HG02610 (cell line): ENCODE measurements around the gene KCTD7.
"Not testable (repeated sequence)": the region's sequence is repeated elsewhere in the genome, so short reads cannot be mapped to it uniquely, and the experiment has no call there.

Source experiments
- ATAC-seq: cut with Tn5 transposase; IDR thresholded peaks from one replicate; pipeline ENCODE4 v1.9.1; 2021; ENCODE audit warnings: mild to moderate bottlenecking, moderate library complexity; ENCODE audit not compliant: unreplicated experiment

The KCTD7 gene

DNA sequence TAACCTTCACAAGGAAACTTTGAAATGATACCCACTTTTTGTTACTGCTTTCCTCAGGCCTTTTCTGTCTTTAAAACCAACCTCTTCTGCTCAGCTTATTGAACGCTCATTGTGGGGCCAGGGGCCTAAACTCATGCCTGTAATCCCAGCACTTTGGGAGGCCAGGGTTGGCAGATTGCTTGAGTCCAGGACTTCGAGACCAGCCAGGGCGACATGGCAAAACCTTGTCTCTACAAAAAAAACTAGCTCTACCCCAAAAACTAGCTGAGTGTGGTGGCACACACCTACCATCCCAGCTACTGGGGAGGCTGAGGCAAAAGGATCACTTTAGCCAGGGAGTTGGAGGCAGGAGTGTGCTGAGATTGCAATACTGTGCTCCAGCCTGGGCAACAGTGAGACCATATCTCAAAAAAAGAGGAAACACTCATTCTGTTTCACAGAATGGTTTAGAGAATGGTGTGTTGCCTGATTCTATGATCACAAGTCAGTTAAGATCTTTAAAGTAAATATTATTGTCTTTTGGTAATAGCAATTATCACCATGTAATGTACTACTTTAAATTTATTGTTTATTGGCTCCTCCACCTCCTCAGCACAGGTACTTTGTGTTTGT lies 51.1 kb downstream of the KCTD7 start:
- no peak for ATAC-seq

DNA sequence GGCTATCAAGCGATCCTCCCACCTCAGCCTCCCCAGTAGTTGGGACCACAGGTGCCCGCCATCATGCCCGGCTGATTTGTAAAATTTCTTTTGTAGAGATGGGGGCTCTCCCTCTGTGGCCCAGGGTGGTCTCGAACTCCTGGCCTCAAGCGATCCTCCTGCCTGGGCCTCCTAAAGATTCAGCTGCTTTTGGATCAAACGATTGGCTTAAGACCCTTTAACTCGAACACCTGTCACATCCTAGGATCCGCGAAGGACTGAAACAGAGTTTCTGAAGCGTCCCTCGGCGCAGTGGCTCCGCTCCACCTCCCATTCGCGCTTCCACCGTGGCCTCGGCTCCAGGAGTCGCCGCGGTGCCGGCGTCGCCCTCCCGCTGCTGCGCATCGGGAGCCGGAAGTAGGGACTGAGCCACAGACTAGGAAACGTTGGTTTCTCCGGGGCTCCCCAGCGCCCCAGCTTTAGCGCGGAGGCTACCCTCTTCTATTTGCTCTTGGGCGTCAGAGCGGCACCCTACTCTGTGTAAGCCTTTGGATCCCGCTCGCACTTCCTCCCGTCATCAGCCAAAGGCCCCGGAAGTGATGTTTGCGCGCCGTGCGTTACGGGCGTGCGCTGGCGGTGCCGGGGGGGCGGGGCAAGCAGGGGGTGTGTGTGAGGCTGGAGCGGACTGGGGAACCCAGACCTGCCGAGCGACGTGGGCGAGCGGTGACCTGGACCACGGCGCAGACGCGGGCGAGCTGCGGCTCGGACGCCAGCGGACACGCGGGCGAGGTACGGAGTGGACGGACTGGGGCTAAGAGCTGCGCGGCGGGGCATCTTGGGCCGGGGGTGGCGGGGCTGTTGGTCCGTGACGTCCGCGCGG lies 53.0 kb downstream of the KCTD7 start:
- ATAC-seq, result peak; percentile 98

DNA sequence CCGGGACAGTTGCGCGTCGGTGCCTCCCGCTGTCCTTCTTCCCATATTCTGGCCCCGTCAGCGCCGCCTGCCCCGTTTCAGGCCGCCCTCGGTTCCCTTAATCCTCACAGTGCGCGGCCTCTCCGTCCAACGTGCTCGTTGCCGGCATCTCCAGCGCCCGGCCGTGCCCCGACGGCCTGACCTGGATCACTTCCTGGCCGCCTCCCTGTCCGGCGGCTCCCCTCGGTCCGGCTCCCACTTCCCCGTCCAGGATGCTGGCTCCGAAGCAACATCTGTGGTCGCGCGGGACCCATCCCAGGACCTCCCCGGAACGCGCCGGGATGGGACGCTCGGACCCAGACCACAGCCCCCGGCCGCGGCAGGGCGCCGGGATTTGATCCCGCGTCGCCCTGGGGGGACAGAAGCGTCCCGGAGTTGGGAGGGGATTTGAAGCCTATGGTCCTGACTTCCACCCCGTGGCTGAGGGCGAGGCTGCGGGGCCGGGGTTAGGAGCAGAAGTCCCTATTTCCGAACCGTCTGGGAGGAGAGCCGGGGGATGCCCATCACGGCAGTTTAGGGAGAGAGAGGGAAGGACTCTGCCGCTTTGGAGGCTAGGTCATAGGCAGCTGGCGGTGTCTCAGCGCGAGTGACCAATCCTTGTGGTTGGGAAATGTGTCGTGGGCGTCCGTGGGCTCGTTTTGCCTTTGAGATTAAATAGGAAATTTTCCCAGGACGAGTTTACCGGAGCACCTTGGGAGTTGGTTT lies 53.8 kb downstream of the KCTD7 start:
- peak; percentile 22 for ATAC-seq

DNA sequence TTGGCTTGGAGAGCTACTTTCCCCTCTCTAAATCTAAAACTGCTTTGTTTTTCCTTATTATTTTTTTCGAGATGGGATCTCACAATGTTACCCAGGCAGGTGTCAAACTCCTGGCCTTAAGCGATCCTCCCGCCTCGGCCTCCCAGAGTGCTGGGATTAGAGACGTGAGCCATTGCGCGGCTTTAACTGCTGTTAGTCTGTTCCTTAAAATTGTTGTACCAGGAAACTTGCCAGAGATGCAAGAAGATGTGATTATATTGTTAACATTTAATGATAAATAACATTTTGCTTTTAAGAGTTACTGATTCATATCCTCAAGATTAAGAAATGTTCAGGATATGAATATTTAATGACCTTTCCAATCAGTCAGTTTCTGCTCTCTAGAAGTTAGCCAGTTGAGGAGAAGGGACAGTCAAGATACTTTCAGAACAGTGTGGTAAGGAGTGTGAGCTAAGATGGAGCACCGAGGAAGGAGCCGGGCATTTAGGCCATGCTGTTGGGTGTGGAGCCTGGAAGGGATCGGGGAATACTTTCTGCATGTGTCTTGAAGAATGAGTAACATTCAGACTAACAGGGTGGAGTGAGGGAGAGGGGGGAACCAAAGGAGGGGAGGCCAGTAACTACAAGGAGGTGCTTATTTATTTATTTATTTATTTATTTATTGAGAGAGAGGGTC lies 54.6 kb downstream of the KCTD7 start:
- not testable (repeated sequence) for ATAC-seq

DNA sequence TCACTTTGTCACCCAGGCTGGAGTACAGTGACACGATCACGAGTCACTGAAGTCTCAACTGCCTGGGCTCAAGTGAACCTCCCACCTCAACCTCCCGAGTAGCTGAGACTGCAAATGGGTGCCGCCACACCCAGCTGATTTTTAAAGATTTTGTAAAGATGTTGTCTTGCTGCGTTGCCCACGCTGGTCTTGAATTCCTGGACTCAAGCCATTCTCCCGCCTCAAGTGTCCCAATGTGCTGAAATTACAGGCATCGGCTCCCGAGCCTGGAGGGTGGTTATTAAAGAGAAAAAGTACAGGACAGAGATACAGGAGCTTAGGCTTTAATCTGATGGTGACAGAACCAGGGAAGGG lies 55.1 kb downstream of the KCTD7 start:
- no peak for ATAC-seq

DNA sequence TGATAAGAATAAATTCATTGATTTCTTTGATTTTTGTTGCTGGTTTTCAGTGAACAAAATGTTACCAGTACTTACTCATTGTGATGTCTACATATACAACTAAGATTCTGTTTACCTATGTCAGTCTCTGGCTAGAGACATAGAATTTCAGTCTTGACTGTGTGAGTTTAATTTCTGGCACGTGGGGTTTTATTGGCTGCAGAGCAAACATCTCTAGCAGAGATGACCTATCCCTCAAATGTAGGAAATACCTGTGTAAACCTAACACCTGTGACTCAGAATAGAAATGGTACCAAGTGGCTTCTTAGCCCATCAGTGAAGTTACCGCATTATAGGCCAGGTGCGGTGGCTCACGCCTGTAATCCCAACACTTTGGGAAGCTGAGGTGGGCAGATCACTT lies 57.0 kb downstream of the KCTD7 start:
- not testable (repeated sequence) for ATAC-seq

DNA sequence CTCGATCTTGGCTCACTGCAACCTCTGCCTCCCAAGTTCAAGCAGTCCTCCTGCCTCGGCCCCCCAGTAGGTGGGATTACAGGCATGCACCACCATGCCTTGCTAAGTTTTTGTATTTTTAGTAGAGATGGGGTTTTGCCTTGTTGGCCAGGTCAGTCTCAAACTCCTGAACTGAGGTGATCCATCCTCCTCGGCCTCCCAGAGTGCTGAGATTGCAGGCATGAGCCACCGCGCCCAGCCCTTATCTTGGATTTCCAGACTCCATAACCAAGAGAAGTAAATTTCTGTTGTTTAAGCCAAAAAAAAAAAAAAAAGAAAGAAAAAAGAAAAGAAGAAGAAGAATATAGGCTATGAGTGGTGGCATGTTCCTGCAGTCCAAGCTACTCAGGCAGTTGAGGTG lies 58.5 kb downstream of the KCTD7 start:
- ATAC-seq, result no peak

DNA sequence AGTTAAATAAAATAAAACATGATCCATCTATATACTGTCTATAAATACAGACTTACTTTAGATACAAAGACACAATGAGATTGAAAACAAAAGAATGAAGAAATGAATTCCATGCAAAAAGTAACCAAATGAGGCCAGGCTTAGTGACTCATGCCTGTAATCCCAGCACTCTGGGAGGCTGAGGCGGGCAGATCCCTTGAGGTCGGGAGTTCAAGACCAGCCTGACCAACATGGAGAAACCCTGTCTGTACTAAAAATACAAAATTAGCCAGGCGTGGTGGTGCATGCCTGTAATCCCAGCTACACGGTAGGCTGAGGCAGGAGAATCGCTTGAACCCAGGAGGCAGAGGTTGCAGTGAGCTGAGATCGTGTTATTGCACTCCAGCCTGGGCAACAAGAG lies 59.0 kb downstream of the KCTD7 start:
- not testable (repeated sequence) for ATAC-seq

DNA sequence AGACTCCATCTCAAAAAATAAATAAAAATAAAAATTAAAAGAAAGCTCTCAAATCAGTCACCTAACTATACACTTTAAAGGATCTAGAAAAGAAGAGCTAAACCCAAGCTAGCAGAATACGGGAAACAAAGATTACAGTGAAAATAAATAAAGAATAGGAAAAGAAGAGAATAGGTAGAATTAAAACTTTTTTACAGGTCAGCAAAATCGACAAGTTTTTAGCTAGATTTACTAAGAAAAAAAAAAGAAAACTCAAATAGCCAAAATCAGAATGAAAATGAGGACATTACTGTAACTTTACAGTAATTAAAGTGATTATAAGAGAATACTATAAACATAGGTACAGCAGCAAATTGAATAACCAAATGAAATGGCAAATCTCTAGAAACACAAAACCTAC lies 60.4 kb downstream of the KCTD7 start:
- no peak for ATAC-seq

DNA sequence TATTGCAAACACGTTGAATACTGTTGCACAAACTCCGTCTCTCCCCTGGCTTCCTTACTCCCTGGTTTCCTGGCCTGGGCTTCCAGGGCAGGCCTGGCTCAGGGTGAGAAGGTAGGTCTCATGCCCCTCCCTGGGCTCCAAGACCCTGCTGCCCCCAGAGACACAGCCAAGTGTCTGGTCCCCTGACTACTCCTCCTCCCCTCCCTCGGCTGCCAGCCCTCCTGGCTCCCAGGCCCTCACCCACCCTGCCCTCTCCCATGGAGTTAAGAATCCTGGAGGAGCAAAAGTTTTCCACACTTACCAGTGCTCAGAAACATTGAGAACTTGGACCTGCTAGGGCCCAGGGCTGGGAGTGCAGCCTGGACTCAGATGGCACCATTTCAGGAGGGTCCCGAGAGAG lies 64.7 kb downstream of the KCTD7 start:
- no peak for ATAC-seq
